SK-N-SH (cell line): ENCODE results near the gene C16orf95. TPM values are rescaled to one million over a fixed set of nuclear protein-coding genes. Genes with fewer than 3 reads are reported as not detected.

Experiments used
- CTCF ChIA-PET: fragments of 300-600, 350-600 bp; formaldehyde crosslinking; extraction: SDS; loops from one replicate; lab custom pipeline; 2021; lab: Yijun Ruan, JAX
- POLR2A ChIA-PET: fragments of 350-600 bp; sonication (Branson Sonifier 250); formaldehyde crosslinking; extraction: SDS; loops from one replicate; lab custom pipeline; 2020; ENCODE audit warnings: antibody characterized with exemption, inconsistent platforms; lab: Yijun Ruan, JAX
- DNase-seq: peaks from one replicate; pipeline ENCODE4 v3.0.0; 2012
- H2AFZ ChIP-seq: fragments of 200-600 bp; sonication (generic); 2 replicates; pipeline ENCODE4 v1.8.1; 2016; ENCODE audit warnings: antibody characterized with exemption, mild to moderate bottlenecking, low read depth
- H3F3A ChIP-seq: fragments of 200-600 bp; sonication (generic); replicated peaks from 2 replicates; pipeline ENCODE3; 2016; ENCODE audit warnings: antibody characterized with exemption, mild to moderate bottlenecking; ENCODE audit not compliant: insufficient read depth
- H3K27ac ChIP-seq, 2 experiments: fragments of 200-500 bp in 1 of 2; fragments of 200-600 bp in 1 of 2; sonication (Bioruptor generic) in 1 of 2; sonication (generic), shearing (Covaris generic) in 1 of 2; 2 replicates each; pipeline versions ENCODE4 v1.5.1 to v1.6.1; 2014 to 2016; ENCODE audit warnings: low read depth in 2 of 2, inconsistent platforms in 1 of 2, low read length in 1 of 2, mild to moderate bottlenecking in 1 of 2, mixed read lengths in 1 of 2
- H3K27me3 ChIP-seq: fragments of 200-600 bp; sonication (generic), shearing (Covaris generic); 2 replicates; pipeline ENCODE4 v1.6.1; 2016; ENCODE audit warnings: mixed run types; ENCODE audit not compliant: insufficient read depth
- H3K36me3 ChIP-seq, 2 experiments: fragments of 200-500 bp in 1 of 2; fragments of 200-600 bp in 1 of 2; sonication (Bioruptor generic) in 1 of 2; sonication (generic) in 1 of 2; replicated peaks in 1 of 2; 2 replicates each; pipeline versions ENCODE3 to v1.5.1; 2014 to 2016; ENCODE audit warnings: low read length in 1 of 2, mild to moderate bottlenecking in 1 of 2; ENCODE audit not compliant: insufficient read depth in 2 of 2, control insufficient read depth in 1 of 2
- H3K4me1 ChIP-seq, 2 experiments: fragments of 200-500 bp in 1 of 2; fragments of 200-600 bp in 1 of 2; sonication (Bioruptor generic) in 1 of 2; sonication (generic), shearing (Covaris generic) in 1 of 2; 2 replicates each; pipeline versions ENCODE4 v1.5.1 to v1.6.1; 2014 to 2016; ENCODE audit warnings: low read depth in 1 of 2, low read length in 1 of 2, mixed run types in 1 of 2; ENCODE audit not compliant: insufficient read depth in 2 of 2, control insufficient read depth in 1 of 2
- H3K4me2 ChIP-seq: fragments of 200-600 bp; sonication (generic), shearing (Covaris generic); 2 replicates; pipeline ENCODE4 v1.6.1; 2017; ENCODE audit warnings: mixed run types
- H3K4me3 ChIP-seq, 2 experiments: fragments of 200-500 bp in 1 of 2; fragments of 200-600 bp in 1 of 2; sonication (Bioruptor generic) in 1 of 2; sonication (generic), shearing (Covaris generic) in 1 of 2; 2 replicates each; pipeline versions ENCODE4 v1.5.1 to v1.8.1; 2014 to 2016; ENCODE audit warnings: low read depth in 2 of 2, inconsistent platforms in 1 of 2, low read length in 1 of 2, mild to moderate bottlenecking in 1 of 2, mixed read lengths in 1 of 2, moderate library complexity in 1 of 2
- H3K79me2 ChIP-seq: fragments of 200-600 bp; sonication (generic); 2 replicates; pipeline ENCODE4 v1.8.1; 2017; ENCODE audit warnings: mild to moderate bottlenecking; ENCODE audit not compliant: insufficient read depth
- H3K9ac ChIP-seq: fragments of 200-600 bp; sonication (generic); 2 replicates; pipeline ENCODE4 v1.6.1; 2017; ENCODE audit warnings: mixed run types
- H3K9me2 ChIP-seq: fragments of 200-600 bp; sonication (generic); 2 replicates; pipeline ENCODE4 v1.6.1; 2017; ENCODE audit warnings: mixed run types
- H3K9me3 ChIP-seq: fragments of 200-600 bp; sonication (generic); 2 replicates; pipeline ENCODE4 v1.6.1; 2017; ENCODE audit warnings: mixed run types, mild to moderate bottlenecking, moderate library complexity
- H4K20me1 ChIP-seq: fragments of 200-600 bp; sonication (generic); 2 replicates; pipeline ENCODE4 v1.6.1; 2017; ENCODE audit warnings: mild to moderate bottlenecking, mixed run types; ENCODE audit not compliant: insufficient read depth
- CHD2 ChIP-seq: fragments of 150-350 bp; IDR thresholded peaks from 2 replicates; pipeline ENCODE4 v1.6.1; 2018; ENCODE audit warnings: low read length; ENCODE audit not compliant: partially characterized antibody
- ELF1 ChIP-seq: IDR thresholded peaks from 2 replicates; pipeline ENCODE4 v1.4.0; 2012
- FOXM1 ChIP-seq: IDR thresholded peaks from 2 replicates; pipeline ENCODE4 v1.4.0; 2012; ENCODE audit warnings: low read depth, mild to moderate bottlenecking
- JUND ChIP-seq: IDR thresholded peaks from 2 replicates; pipeline ENCODE4 v1.4.0; 2012
- MEF2A ChIP-seq: IDR thresholded peaks from 2 replicates; pipeline ENCODE4 v1.4.0; 2012; ENCODE audit warnings: low read depth, borderline replicate concordance
- MXI1 ChIP-seq: IDR thresholded peaks from 2 replicates; pipeline ENCODE4 v1.6.1; 2012; ENCODE audit warnings: mild to moderate bottlenecking, low read depth, low read length, improper control_type of control experiment
- POLR2AphosphoS5 ChIP-seq: IDR thresholded peaks from 2 replicates; pipeline ENCODE4 v1.6.1; 2012; ENCODE audit warnings: low read depth, low read length
- RAD21 ChIP-seq: IDR thresholded peaks from 2 replicates; pipeline ENCODE4 v1.6.1; 2012; ENCODE audit warnings: mild to moderate bottlenecking, low read length
- RCOR1 ChIP-seq: fragments of 150-350 bp; IDR thresholded peaks from 2 replicates; pipeline ENCODE4 v1.6.1; 2017; ENCODE audit warnings: antibody characterized with exemption, low read length
- RFX5 ChIP-seq: IDR thresholded peaks from 2 replicates; pipeline ENCODE4 v1.6.1; 2012; ENCODE audit warnings: mild to moderate bottlenecking, improper control_type of control experiment, low read length
- SMC3 ChIP-seq: IDR thresholded peaks from 2 replicates; pipeline ENCODE4 v1.6.1; 2012; ENCODE audit warnings: low read depth, low read length, improper control_type of control experiment
- TCF12 ChIP-seq: IDR thresholded peaks from 2 replicates; pipeline ENCODE4 v1.4.0; 2012
- ZBTB33 ChIP-seq: IDR thresholded peaks from 2 replicates; pipeline ENCODE4 v1.4.0; 2012; ENCODE audit warnings: low read depth, borderline replicate concordance
- WGBS: methylation state at CpG from one replicate; pipeline ENCODE4 v1.1.6; 2017; ENCODE audit warnings: low lambda C conversion rate; 5-methylcytosine and 5-hydroxymethylcytosine counted together
- polyA plus RNA-seq, 3 experiments: library from polyadenylated mRNA; depleted of rRNA; stranded (reverse); fragments of >200 nt; gene quantifications; 2 replicates each; pipeline ENCODE4 v1.2.3, GENCODE V29; 2012

Gene C16orf95
- polyA plus RNA-seq, 1 of the 3 experiments (the other 2 are of a cell fraction), result 5.0 TPM

- Histone ChIP-seq H3F3A (no peaks in the 10 kb centered on the region), H3K9me2 (no peaks in the 10 kb centered on the region), H3K9me3 (no peaks in the 10 kb centered on the region), H3K79me2 (peaks cover 2% of the 10 kb centered on the region; the same call in 1 of the 2 replicates), H3K4me3 (no peak overlapping the region), H3K4me1 (peaks cover 0 to 7% of the 10 kb centered on the region in 2 experiments; a peak in 1 of 4 replicates), H3K9ac (no peak overlapping the region), H3K36me3 (peaks cover 0 to 4% of the 10 kb centered on the region in 2 experiments), H3K4me2 (no peak overlapping the region), H3K27me3 (no peaks in the 10 kb centered on the region), H3K27ac (no peak overlapping the region), H2AFZ (no peak overlapping the region), H4K20me1 (0 out of 2 replicates have a peak, but pooled peaks cover 4% of the 10 kb centered on the region)
- WGBS, result 77% methylated on average over 12 of the region's 21 CpGs
- no peak for TF ChIP-seq ZBTB33
- no peak for TF ChIP-seq TCF12
- no peak for TF ChIP-seq CHD2
- no peak for TF ChIP-seq JUND
- TF ChIP-seq FOXM1, result no peak
- no peak for TF ChIP-seq RFX5
- no peak for TF ChIP-seq MXI1
- no peak for TF ChIP-seq POLR2AphosphoS5
- no peak for TF ChIP-seq MEF2A
- TF ChIP-seq RAD21, result no peak
- no peak for TF ChIP-seq RCOR1
- TF ChIP-seq SMC3, result no peak
- no peak for DNase-seq
- ChIA-PET CTCF (interaction anchor here (0.7 to 4.5 kb wide), 9 partner anchors 12 to 59 kb away, joined by 3 to 36 read pairs (median 7); partner anchors contain the start of gene FBXO31), POLR2A (no interaction called here)
These were observed 6.7 kb upstream of the C16orf95 start for GRCh38 chr16:87323727-87324410.

- ChIA-PET CTCF (interaction anchor here (1.9 to 4.5 kb wide), 4 partner anchors 13 to 60 kb away, joined by 7 to 36 read pairs (median 12); partner anchors contain the start of gene FBXO31), POLR2A (no interaction called here)
- peaks cover 0 to 6% of the 10 kb centered on the region in 2 experiments for H3K36me3 ChIP-seq
- H3K9ac ChIP-seq, result no peak overlapping the region
- H3F3A ChIP-seq, result no peaks in the 10 kb centered on the region
- H4K20me1 ChIP-seq, result no peaks in the 10 kb centered on the region
- H3K27ac ChIP-seq, result no peak overlapping the region
- TF ChIP-seq ELF1, result no peak
- TF ChIP-seq, all 33 proteins: peak for 0
- no peak overlapping the region for H2AFZ ChIP-seq
- peaks cover 0 to 12% of the 10 kb centered on the region in 2 experiments; a peak in 2 of 4 replicates for H3K4me1 ChIP-seq
- no peaks in the 10 kb centered on the region for H3K9me3 ChIP-seq
- H3K9me2 ChIP-seq, result no peaks in the 10 kb centered on the region
- WGBS, result 91% methylated on average over 16 of the region's 35 CpGs
- H3K79me2 ChIP-seq, result peaks cover 10% of the 10 kb centered on the region
- H3K4me2 ChIP-seq, result no peak overlapping the region
- DNase-seq, result no peak
- H3K4me3 ChIP-seq, result no peak overlapping the region
- no peaks in the 10 kb centered on the region for H3K27me3 ChIP-seq
These were observed 5.9 kb upstream of the C16orf95 start for GRCh38 chr16:87322833-87323726.
